ENCODE results near the gene FUCA1.
"Not testable (repeated sequence)": the region's sequence is repeated elsewhere in the genome, so short reads cannot be mapped to it uniquely, and the experiment has no call there.

Gene FUCA1

GRCh38 chr1:23805025-23805424, 63.1 kb downstream of the FUCA1 start:
- H3K9me3 Mint-ChIP-seq: no peaks in the 10 kb centered on the region
- H3K27ac Mint-ChIP-seq: peak overlapping the region; percentile 55
- H3K4me1 Mint-ChIP-seq: peaks cover 7% of the 10 kb centered on the region
- peaks cover 25% of the 10 kb centered on the region for H3K36me3 Mint-ChIP-seq
- H3K4me3 Mint-ChIP-seq: no peak overlapping the region
- DNase-seq (ENCODE audit: low spot score in 2 of 2) (no peak), ATAC-seq (no peak)

- no peak for ATAC-seq
- no peaks in the 10 kb centered on the region for H3K9me3 Mint-ChIP-seq
- DNase-seq (ENCODE audit: low spot score in 2 of 2): no peak
- H3K36me3 Mint-ChIP-seq: peaks cover 28% of the 10 kb centered on the region
- H3K4me3 Mint-ChIP-seq: no peak overlapping the region
- peaks cover 14% of the 10 kb centered on the region for H3K4me1 Mint-ChIP-seq
- H3K27ac Mint-ChIP-seq: peak overlapping the region; percentile 55
These were observed 63.8 kb downstream of the FUCA1 start for GRCh38 chr1:23804183-23804835.

- Mint-ChIP-seq H3K4me3 (no peak overlapping the region), H3K36me3 (peaks cover 30% of the 10 kb centered on the region), H3K4me1 (peaks cover 18% of the 10 kb centered on the region), H3K27ac (peak overlapping the region; percentile 55), H3K9me3 (no peaks in the 10 kb centered on the region)
- no peak for ATAC-seq
- DNase-seq (ENCODE audit: low spot score in 2 of 2): no peak
These were observed 64.4 kb downstream of the FUCA1 start for GRCh38 chr1:23803674-23804073.

GRCh38 chr1:23802809-23803342, 65.2 kb downstream of the FUCA1 start:
- ATAC-seq; DNase-seq (ENCODE audit: low spot score in 2 of 2); H3K9me3 Mint-ChIP-seq; H3K4me3 Mint-ChIP-seq: not testable (repeated sequence)
- Mint-ChIP-seq H3K36me3 (peaks cover 33% of the 10 kb centered on the region), H3K4me1 (peaks cover 18% of the 10 kb centered on the region), H3K27ac (peak overlapping the region; percentile 55)

GRCh38 chr1:23801876-23802275, 66.2 kb downstream of the FUCA1 start:
- no peaks in the 10 kb centered on the region for H3K9me3 Mint-ChIP-seq
- peaks cover 37% of the 10 kb centered on the region for H3K36me3 Mint-ChIP-seq
- peaks cover 15% of the 10 kb centered on the region for H3K4me1 Mint-ChIP-seq
- H3K4me3 Mint-ChIP-seq: peak overlapping the region; percentile 90
- ATAC-seq (no peak), DNase-seq (ENCODE audit: low spot score in 2 of 2) (no peak)
- peak overlapping the region; percentile 23 for H3K27ac Mint-ChIP-seq

- Mint-ChIP-seq H3K4me3 (peak overlapping the region; percentile 90), H3K9me3 (no peaks in the 10 kb centered on the region), H3K36me3 (peaks cover 38% of the 10 kb centered on the region), H3K27ac (peak overlapping the region; percentile 95), H3K4me1 (peaks cover 19% of the 10 kb centered on the region)
- ATAC-seq (no peak), DNase-seq (ENCODE audit: low spot score in 2 of 2) (no peak)
These were observed 66.7 kb downstream of the FUCA1 start for GRCh38 chr1:23801338-23801748.

GRCh38 chr1:23800400-23801337, 67.4 kb downstream of the FUCA1 start, which contains the start of gene GALE:
Gene GALE (minus strand): TSS chr1:23800754. CDS start chr1:23799007, 1,747 bp downstream.
- H3K9me3 Mint-ChIP-seq: no peaks in the 10 kb centered on the region
- DNase-seq (ENCODE audit: low spot score in 2 of 2): peak; percentile 87 to 93
- H3K36me3 Mint-ChIP-seq: peaks cover 44% of the 10 kb centered on the region
- peak within 1 kb of the TSS; percentile 95 for H3K27ac Mint-ChIP-seq
- H3K4me3 Mint-ChIP-seq: peak within 1 kb of the TSS; percentile 90
- H3K4me1 Mint-ChIP-seq: peaks cover 19% of the 10 kb centered on the region
- peak; percentile 92 for ATAC-seq

GRCh38 chr1:23799570-23800399, 68.3 kb downstream of the FUCA1 start:
- peaks cover 19% of the 10 kb centered on the region for H3K4me1 Mint-ChIP-seq
- H3K9me3 Mint-ChIP-seq: no peaks in the 10 kb centered on the region
- peak overlapping the region; percentile 95 for H3K27ac Mint-ChIP-seq
- peak overlapping the region; percentile 90 for H3K4me3 Mint-ChIP-seq
- peaks cover 53% of the 10 kb centered on the region for H3K36me3 Mint-ChIP-seq
- DNase-seq (ENCODE audit: low spot score in 2 of 2) (peak; percentile 34 to 73), ATAC-seq (peak; percentile 56)

- no peaks in the 10 kb centered on the region for H3K9me3 Mint-ChIP-seq
- DNase-seq (ENCODE audit: low spot score in 2 of 2) (no peak), ATAC-seq (no peak)
- peak overlapping the region; percentile 90 for H3K4me3 Mint-ChIP-seq
- peaks cover 58% of the 10 kb centered on the region for H3K36me3 Mint-ChIP-seq
- peaks cover 19% of the 10 kb centered on the region for H3K4me1 Mint-ChIP-seq
- H3K27ac Mint-ChIP-seq: peak overlapping the region; percentile 95
These were observed 68.9 kb downstream of the FUCA1 start for GRCh38 chr1:23799255-23799569.

GRCh38 chr1:23798662-23799142, 69.4 kb downstream of the FUCA1 start:
- Mint-ChIP-seq H3K9me3 (no peaks in the 10 kb centered on the region), H3K36me3 (peaks cover 60% of the 10 kb centered on the region), H3K4me1 (peaks cover 19% of the 10 kb centered on the region), H3K27ac (peak overlapping the region; percentile 95), H3K4me3 (peak overlapping the region; percentile 90)
- no peak for ATAC-seq
- DNase-seq (ENCODE audit: low spot score in 2 of 2): no peak

GRCh38 chr1:23797478-23798448, 70.3 kb downstream of the FUCA1 start:
- Mint-ChIP-seq H3K27ac (no peak overlapping the region), H3K36me3 (peaks cover 67% of the 10 kb centered on the region), H3K9me3 (no peaks in the 10 kb centered on the region), H3K4me3 (no peak overlapping the region), H3K4me1 (peaks cover 28% of the 10 kb centered on the region)
- DNase-seq (ENCODE audit: low spot score in 2 of 2) (no peak), ATAC-seq (no peak)

GRCh38 chr1:23796466-23797271, 71.4 kb downstream of the FUCA1 start:
- H3K27ac Mint-ChIP-seq: peak overlapping the region; percentile 56
- H3K4me3 Mint-ChIP-seq: no peak overlapping the region
- peaks cover 76% of the 10 kb centered on the region for H3K36me3 Mint-ChIP-seq
- ATAC-seq (no peak), DNase-seq (ENCODE audit: low spot score in 2 of 2) (no peak)
- peaks cover 39% of the 10 kb centered on the region for H3K4me1 Mint-ChIP-seq
- no peaks in the 10 kb centered on the region for H3K9me3 Mint-ChIP-seq

Data from stimulated activated effector memory CD8-positive, alpha-beta T cell treated with anti-CD3 and anti-CD28 coated beads, Interleukin-12 subunit alpha, Interleukin-12 subunit beta, amount 100 ng/mL, for 72 hours (primary cell).